GM21576 (cell line): ENCODE data around the gene HEPACAM2.

Source experiments
- ATAC-seq: cut with Tn5 transposase; IDR thresholded peaks from one replicate; pipeline ENCODE4 v1.9.1; 2021; ENCODE audit warnings: mild to moderate bottlenecking, moderate library complexity; ENCODE audit not compliant: unreplicated experiment

Gene HEPACAM2

GRCh38 chr7:93226310-93226709, at the start of gene HEPACAM2:
Gene HEPACAM2 (minus strand): TSS chr7:93226469.
- ATAC-seq = no peak

GRCh38 chr7:93265220-93265619, 39.0 kb upstream of the HEPACAM2 start:
- no peak for ATAC-seq

- ATAC-seq = no peak
Observed at GRCh38 chr7:93262535-93262934, 36.3 kb upstream of the HEPACAM2 start.

DNA sequence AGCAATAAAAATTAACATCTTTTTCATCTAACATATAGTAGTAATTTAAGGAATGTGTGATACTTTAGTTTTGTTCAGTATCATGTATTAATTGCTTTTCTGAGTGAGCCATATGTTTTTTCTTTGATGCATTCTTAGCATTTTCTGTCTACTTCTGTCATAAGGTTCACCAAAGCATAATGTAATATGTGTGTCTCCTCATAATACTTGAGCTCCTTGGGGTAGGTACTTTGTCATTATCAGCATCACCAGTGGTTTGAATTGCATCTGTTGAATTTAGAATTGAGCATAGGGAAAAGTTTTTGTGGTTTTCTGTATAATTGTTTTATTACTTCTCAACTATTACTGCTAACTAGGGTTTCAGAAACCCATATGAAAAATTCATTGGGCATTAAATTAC, 32.4 kb upstream of the HEPACAM2 start:
- no peak for ATAC-seq

GRCh38 chr7:93249491-93250148, 23.4 kb upstream of the HEPACAM2 start:
- ATAC-seq = no peak

DNA sequence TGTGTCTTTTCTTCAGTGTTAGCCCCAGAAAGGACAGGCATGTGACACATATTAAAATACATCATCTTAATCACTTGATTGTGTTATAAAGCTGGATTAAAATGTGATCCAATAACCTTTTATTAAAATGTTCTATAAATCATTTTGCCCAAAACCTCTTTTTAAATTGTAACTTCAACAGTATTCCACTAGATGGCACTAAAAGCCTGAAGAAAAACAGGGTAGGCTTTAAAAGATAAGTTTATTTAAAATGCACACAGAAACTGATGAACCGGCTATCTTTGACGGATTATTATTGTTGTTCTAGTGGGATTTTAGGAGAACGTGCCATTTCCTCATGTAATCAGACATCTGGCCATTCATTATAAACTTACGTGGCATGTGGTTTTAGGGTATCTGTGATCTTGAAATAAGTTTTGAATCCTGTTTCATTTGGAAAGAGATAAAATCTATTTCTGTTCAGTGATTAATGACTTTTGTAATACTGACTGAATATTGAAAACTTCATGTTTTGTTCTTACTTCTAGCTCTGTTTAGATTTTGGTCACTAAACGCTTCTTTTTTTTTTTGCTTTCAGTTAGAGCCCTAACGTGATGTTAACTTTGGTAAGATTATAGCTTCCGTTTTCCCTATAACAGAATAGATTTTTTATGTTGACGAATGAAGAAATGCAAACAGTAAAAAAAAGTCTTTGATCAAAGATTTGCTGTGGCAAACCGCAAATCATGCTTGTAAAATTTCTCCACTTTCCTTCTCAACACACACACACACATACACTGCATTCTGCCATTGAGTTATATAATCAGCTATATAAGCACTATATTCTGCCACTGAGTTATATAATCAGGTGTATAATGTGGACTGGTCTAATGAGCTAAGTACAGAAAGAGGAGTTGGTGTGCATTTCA, 19.5 kb upstream of the HEPACAM2 start:
- no peak for ATAC-seq

DNA sequence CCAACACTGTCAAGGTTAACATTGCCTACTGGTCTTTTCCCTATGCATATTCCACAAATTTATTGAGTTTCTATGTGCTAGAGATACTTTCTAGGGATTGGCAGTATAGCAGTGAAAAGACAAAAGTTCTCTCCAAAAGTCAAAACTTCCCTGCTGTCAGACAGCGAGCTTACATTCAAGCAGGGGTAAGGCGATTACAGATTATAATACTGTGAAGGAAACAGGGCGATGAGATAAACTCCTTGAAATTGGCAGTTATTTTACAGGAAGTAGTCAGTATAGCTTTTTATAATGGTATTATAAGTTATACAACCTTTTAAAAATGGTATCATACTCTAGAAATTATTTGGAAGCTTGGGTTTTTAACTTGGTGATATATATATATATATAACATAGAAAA, 15.8 kb upstream of the HEPACAM2 start:
- ATAC-seq = no peak

- no peak for ATAC-seq
Observed at GRCh38 chr7:93239824-93240223, 13.6 kb upstream of the HEPACAM2 start.

DNA sequence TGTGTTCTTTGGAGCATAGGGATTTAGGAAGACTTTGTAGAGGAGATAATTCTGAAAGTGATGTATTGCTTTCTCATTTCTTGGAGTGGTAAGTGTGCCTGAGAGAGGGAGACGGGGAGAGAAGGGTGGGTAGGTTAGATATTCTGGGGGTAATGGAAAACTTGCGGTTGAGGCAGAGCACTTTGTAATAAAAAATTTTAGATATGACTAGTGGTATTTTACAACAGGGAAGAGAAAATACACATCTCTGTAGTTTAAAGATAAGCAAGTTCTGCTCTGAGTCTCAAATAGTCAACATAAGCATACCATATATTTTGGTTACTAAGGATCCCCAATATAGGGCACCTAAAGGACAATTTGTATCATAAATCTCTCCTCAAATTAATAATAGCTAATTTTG, 12.5 kb upstream of the HEPACAM2 start:
- no peak for ATAC-seq

DNA sequence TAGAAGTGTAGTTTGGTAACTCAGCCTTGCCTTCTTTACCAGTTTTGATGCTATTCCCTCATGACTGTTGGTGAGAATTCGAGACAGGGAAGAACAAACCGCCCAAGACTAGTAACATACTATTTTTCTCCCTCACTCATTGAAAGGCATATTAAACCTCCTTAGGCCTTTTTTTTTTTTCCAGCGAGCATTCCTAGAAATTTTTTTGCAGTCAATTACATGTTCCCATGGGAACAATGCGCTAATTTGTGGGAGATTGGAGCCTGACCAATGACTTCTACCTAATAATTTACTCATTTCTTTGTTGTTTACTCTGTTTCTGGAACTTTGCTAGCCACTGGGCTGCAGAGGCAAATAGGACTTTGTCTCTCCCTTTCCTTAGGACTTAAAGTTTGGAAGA, 11.9 kb upstream of the HEPACAM2 start:
- no peak for ATAC-seq

GRCh38 chr7:93235541-93235940, 9.3 kb upstream of the HEPACAM2 start:
- ATAC-seq = no peak

- ATAC-seq = no peak
Observed at GRCh38 chr7:93232673-93233018, 6.4 kb upstream of the HEPACAM2 start.

- peak; percentile 100 for ATAC-seq
Observed at GRCh38 chr7:93231799-93232672, 5.8 kb upstream of the HEPACAM2 start, which contains the start of gene VPS50. Gene VPS50 (plus strand): TSS chr7:93232366. CDS start chr7:93232468, 102 bp downstream.

DNA sequence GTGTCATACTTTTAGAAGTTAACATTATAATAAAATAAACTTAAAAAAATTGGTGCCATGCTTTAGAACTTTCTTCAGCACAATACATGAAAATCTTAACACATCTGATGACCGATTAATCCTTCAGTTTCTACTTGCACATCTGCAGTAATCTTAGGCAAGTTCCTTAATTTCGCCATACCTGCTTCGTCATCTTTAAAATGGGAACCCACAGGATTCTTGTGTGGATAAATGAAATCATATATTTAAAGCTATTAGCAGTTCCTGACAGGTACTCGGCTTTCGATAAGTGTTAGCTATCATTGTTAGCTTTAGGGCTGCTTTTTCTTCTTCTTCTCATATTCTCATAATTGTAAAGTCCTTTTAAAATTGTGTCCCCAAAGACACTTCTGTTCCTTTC, 5.0 kb upstream of the HEPACAM2 start:
- no peak for ATAC-seq

DNA sequence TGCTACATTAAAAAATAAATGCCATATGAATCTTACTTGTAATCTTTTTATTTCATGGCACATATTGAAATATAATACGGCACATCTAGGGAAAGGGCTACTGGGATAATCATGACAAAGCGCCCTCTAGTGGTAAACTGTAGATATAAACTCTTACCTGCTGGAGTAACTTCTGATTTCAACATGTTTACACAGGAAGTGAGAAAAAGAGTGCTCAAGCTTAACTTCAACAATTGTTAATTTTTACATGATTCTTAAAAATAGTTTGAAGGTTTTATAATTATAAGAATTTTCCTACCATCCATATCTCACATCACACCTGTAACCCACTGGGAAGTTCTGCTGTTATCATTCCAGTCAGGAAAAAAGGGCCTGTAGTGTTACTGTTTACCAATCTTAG, 2.0 kb upstream of the HEPACAM2 start:
- no peak for ATAC-seq

GRCh38 chr7:93219868-93220267, 6.4 kb downstream of the HEPACAM2 start:
- ATAC-seq = no peak

GRCh38 chr7:93218997-93219827, 7.1 kb downstream of the HEPACAM2 start:
- no peak for ATAC-seq

- no peak for ATAC-seq
Observed at GRCh38 chr7:93212881-93213280, 13.4 kb downstream of the HEPACAM2 start.

DNA sequence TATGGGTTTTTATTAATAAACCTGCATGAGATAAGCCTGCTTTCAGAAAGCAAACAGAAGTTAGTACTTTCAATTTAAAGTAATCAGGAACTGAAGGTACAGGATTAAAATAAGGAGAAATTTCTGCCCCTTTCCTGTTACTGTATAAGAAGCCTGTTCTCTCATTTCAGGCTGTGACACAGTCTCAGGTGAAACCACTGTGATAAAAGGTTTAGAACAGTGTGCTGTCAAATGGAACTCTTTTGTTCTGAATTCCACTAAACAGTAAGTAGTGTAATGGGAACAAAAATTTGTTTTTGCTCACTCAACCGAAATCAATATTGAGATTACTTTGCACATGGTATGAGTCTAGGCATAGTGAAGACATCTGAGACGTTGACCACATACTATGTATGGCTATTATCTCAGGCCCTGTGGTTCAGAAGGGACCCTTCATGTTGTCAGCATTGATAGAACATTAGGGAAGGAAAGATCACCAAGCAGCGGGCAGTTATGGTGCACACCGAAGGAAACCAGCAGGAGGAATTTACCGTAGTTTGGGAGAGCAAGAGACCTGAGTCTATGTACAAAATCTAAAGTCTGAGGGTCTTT, 14.9 kb downstream of the HEPACAM2 start:
- no peak for ATAC-seq

DNA sequence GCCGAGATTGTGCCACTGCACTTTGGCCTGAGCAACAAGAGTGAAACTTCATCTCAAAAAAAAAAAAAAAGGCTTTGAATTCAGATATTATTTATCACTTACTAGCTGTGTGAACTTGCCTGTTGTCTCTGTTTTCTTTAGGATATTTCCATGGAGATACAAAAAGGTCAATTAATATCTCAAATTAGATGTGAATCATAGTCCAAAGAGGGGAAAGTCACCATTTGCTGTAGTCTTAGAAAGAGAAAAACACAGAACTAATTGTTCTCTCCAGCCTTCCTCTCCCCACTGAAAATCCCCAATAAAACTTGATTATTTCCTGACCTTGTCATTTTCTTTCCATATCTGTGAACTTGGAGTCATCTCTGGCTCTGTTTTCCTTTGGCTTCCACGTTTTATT, 21.2 kb downstream of the HEPACAM2 start:
- ATAC-seq = no peak
